SU-DHL-6 (cell line): ENCODE results near the gene TLK1.

ENCODE experiments used
- H2AFZ ChIP-seq: fragments of 200-600 bp; sonication (generic); 2 replicates; pipeline ENCODE4 v1.6.1; 2014; ENCODE audit warnings: low read depth, mild to moderate bottlenecking, moderate library complexity, mixed read lengths, antibody characterized with exemption, low read length; ENCODE audit not compliant: severe bottlenecking
- H3F3A ChIP-seq: fragments of 200-600 bp; shearing (Covaris generic); 2 replicates; pipeline ENCODE4 v1.6.0; 2016; ENCODE audit warnings: antibody characterized with exemption, mild to moderate bottlenecking; ENCODE audit not compliant: insufficient read depth
- H3K27ac ChIP-seq: fragments of 200-600 bp; sonication (generic); 2 replicates; pipeline ENCODE4 v1.5.1; 2016; ENCODE audit warnings: low read depth, mild to moderate bottlenecking, low read length, moderate library complexity, mixed read lengths
- H3K27me3 ChIP-seq: fragments of 200-600 bp; sonication (generic), shearing (Covaris generic); 2 replicates; pipeline ENCODE4 v1.6.0; 2014; ENCODE audit warnings: mild to moderate bottlenecking, low read length
- H3K36me3 ChIP-seq: fragments of 200-600 bp; sonication (generic); 2 replicates; pipeline ENCODE4 v1.6.1; 2014; ENCODE audit warnings: mild to moderate bottlenecking, low read length, mixed read lengths
- H3K4me2 ChIP-seq: fragments of 300-600, 200-600 bp; shearing (Covaris generic), sonication (generic); 2 replicates; pipeline ENCODE4 v1.6.0; 2014; ENCODE audit warnings: low read length, low read depth, mild to moderate bottlenecking; ENCODE audit not compliant: poor library complexity, severe bottlenecking
- H3K4me3 ChIP-seq: fragments of 200-600 bp; sonication (generic); 2 replicates; pipeline ENCODE4 v1.5.1; 2014; ENCODE audit warnings: antibody characterized with exemption, low read length, mild to moderate bottlenecking, mixed read lengths; ENCODE audit not compliant: insufficient read depth, poor library complexity, severe bottlenecking
- H3K79me2 ChIP-seq: fragments of 200-600 bp; sonication (generic); 2 replicates; pipeline ENCODE4 v1.6.1; 2014; ENCODE audit warnings: mild to moderate bottlenecking, low read length, moderate library complexity; ENCODE audit not compliant: insufficient read depth
- H3K9ac ChIP-seq: fragments of 200-600 bp; sonication (generic); 2 replicates; pipeline ENCODE4 v1.7.0; 2014; ENCODE audit warnings: mild to moderate bottlenecking, low read length
- H3K9me2 ChIP-seq: fragments of 200-600 bp; sonication (generic); replicated peaks from 2 replicates; pipeline ENCODE4 v1.6.1; 2014; ENCODE audit warnings: low read length; ENCODE audit not compliant: insufficient read depth
- H3K9me3 ChIP-seq: fragments of 200-600 bp; sonication (generic); 2 replicates; pipeline ENCODE4 v1.6.1; 2014; ENCODE audit warnings: low read length, mixed read lengths; ENCODE audit not compliant: insufficient read depth
- H4K20me1 ChIP-seq: fragments of 200-600 bp; sonication (generic); 2 replicates; pipeline ENCODE4 v1.6.1; 2014; ENCODE audit warnings: low read depth, mild to moderate bottlenecking, antibody characterized with exemption, low read length, moderate library complexity, mixed read lengths
- EZH2phosphoT487 ChIP-seq: fragments of 200-600 bp; sonication (generic), shearing (Covaris generic); conservative IDR thresholded peaks from 2 replicates; pipeline ENCODE4 v1.6.1; 2018; ENCODE audit warnings: mild to moderate bottlenecking, antibody characterized with exemption, low read length, moderate library complexity, mixed read lengths
- TF ChIP-seq, protein P1 (sequence below): fragments of 200-600 bp; sonication (generic); IDR thresholded peaks from one replicate; pipeline ENCODE4 v1.5.1; 2017; ENCODE audit warnings: antibody characterized with exemption, mild to moderate bottlenecking, low read length, moderate library complexity; ENCODE audit not compliant: insufficient read depth, poor library complexity, severe bottlenecking

TLK1 gene

DNA sequence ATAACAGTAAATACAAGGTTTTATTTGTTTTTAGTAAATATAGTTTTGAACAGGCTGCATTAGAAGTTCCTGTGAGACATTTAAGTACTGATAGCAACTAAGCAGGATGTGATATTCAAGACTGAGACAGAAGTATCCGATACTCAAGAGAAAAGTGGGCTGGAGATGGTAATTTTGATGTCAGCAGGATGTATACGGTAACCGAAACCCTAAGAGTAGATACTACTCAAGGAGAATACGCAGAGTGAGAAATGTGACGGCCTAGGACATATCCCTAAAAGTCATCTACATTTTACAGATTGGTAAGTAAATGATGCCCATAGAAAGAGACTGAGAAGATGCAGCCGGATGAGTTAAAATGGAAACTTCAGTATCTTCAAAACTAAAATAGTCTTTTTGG is 116.3 kb downstream of the TLK1 start:
- H3K9me2 ChIP-seq = no peaks in the 10 kb centered on the region
- H3K27me3 ChIP-seq = no peaks in the 10 kb centered on the region
- no peak overlapping the region for H2AFZ ChIP-seq
- no peak overlapping the region for H3K9ac ChIP-seq
- H3K9me3 ChIP-seq = no peaks in the 10 kb centered on the region
- H3K27ac ChIP-seq = no peak overlapping the region
- H3K79me2 ChIP-seq = no peaks in the 10 kb centered on the region; the same call in 1 of the 2 replicates
- H3K4me3 ChIP-seq = no peak overlapping the region
- peaks cover 80% of the 10 kb centered on the region for H3K36me3 ChIP-seq
- peaks cover 6% of the 10 kb centered on the region; the same call in 1 of the 2 replicates for H4K20me1 ChIP-seq
- H3F3A ChIP-seq = peaks cover 9% of the 10 kb centered on the region; the same call in 1 of the 2 replicates
- no peak overlapping the region for H3K4me2 ChIP-seq
- no peak for TF ChIP-seq EZH2phosphoT487

DNA sequence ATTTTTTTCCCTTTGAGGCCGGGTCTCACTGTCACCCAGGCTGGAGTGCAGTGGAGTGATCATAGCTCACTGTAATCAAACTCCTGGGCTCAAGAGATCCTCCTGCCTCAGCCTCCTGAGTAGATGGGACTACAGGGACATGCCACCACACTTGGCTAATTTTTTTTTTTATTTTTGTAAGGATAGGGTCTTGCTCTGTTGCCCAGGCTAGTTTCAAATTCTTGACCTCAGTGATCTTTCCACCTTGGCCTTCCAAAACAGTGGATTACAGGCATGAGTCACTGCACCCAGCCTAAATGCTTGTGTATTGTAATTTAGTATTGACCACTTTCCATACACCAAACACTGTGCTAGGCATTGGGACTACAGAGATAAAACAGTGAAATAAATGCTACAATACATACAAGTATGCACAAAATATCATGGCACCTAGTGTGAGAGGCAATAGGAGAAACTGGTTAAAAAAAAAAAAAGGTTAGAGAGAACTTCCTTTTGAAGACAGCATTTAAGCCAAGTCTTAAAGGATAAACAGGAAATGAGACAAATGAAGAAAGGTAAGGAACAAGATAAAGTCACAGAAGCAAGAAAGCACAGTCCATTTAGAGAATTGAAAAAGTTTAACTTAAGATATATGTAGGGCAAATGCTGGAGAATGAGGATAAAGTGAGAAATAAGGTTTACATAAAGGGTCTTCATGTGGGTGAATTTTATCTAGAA is 118.3 kb downstream of the TLK1 start:
- Histone ChIP-seq H3K4me2 (no peak overlapping the region), H2AFZ (no peak overlapping the region), H3K36me3 (peaks cover 84% of the 10 kb centered on the region), H3K9ac (no peak overlapping the region), H3K79me2 (no peaks in the 10 kb centered on the region; the same call in 1 of the 2 replicates), H3K4me3 (no peak overlapping the region), H3K9me3 (no peaks in the 10 kb centered on the region), H4K20me1 (peaks cover 6% of the 10 kb centered on the region; the same call in 1 of the 2 replicates), H3F3A (peaks cover 22% of the 10 kb centered on the region; the same call in 1 of the 2 replicates), H3K27me3 (no peaks in the 10 kb centered on the region), H3K27ac (no peak overlapping the region), H3K9me2 (no peaks in the 10 kb centered on the region)
- TF ChIP-seq, protein P1, sequence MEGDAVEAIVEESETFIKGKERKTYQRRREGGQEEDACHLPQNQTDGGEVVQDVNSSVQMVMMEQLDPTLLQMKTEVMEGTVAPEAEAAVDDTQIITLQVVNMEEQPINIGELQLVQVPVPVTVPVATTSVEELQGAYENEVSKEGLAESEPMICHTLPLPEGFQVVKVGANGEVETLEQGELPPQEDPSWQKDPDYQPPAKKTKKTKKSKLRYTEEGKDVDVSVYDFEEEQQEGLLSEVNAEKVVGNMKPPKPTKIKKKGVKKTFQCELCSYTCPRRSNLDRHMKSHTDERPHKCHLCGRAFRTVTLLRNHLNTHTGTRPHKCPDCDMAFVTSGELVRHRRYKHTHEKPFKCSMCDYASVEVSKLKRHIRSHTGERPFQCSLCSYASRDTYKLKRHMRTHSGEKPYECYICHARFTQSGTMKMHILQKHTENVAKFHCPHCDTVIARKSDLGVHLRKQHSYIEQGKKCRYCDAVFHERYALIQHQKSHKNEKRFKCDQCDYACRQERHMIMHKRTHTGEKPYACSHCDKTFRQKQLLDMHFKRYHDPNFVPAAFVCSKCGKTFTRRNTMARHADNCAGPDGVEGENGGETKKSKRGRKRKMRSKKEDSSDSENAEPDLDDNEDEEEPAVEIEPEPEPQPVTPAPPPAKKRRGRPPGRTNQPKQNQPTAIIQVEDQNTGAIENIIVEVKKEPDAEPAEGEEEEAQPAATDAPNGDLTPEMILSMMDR = no peak
- no peak for TF ChIP-seq EZH2phosphoT487

DNA sequence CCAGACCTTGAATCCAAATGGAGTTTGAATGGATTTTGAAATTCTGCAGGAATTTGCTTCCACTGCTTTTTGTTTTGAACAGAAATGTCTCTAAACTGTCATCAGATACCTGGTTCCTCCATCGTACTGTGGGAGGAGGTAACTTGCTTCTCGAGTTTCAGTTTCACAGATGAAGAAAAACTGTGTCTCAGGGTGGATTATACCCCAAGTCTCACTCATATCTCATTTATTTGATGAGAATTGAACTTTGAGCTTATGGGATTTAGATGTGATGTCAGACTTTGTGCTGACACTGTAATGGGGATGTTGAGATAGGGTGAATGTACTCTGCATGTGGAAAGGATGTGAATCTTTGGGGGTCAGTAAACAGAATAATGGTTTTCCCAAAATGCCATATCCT is 124.2 kb downstream of the TLK1 start:
- Histone ChIP-seq H3K79me2 (peaks cover 11% of the 10 kb centered on the region), H3K36me3 (peaks cover 76% of the 10 kb centered on the region), H3F3A (peaks cover 26% of the 10 kb centered on the region; the same call in 1 of the 2 replicates), H3K4me2 (no peak overlapping the region), H3K9ac (no peak overlapping the region), H3K9me2 (no peaks in the 10 kb centered on the region), H4K20me1 (no peaks in the 10 kb centered on the region), H3K9me3 (no peaks in the 10 kb centered on the region), H3K27ac (no peak overlapping the region), H2AFZ (no peak overlapping the region), H3K4me3 (no peak overlapping the region), H3K27me3 (no peaks in the 10 kb centered on the region)
- TF ChIP-seq, protein P1 = no peak
- TF ChIP-seq EZH2phosphoT487 = no peak

DNA sequence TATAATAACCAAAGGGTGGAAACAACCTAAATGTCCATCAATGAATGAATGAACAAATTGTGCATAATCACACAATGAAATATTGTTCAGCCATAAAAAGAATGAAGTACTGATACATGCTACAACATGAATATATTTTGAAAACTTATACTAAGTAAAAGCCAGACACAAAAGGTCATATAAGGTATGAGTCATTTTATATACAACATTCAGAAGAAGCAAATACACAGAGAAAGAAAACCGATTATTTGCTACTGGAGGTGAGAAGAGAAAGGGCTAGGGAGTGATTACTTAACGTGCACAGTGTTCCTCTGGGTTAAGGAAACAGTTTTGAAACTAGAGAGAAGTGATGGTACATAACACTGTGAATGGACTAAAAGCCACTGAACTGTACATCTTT is 126.4 kb downstream of the TLK1 start:
- TF ChIP-seq, protein P1 = no peak
- TF ChIP-seq EZH2phosphoT487 = no peak
- Histone ChIP-seq H4K20me1 (no peaks in the 10 kb centered on the region), H3K36me3 (peaks cover 71% of the 10 kb centered on the region)

More for the DNA sequence above, 126.4 kb downstream of the TLK1 start:
- Histone ChIP-seq H3K4me3 (no peak overlapping the region), H3K9ac (no peak overlapping the region), H3K27me3 (no peaks in the 10 kb centered on the region), H3K79me2 (peaks cover 11% of the 10 kb centered on the region), H3F3A (peaks cover 32% of the 10 kb centered on the region; the same call in 1 of the 2 replicates), H3K27ac (no peak overlapping the region), H3K4me2 (no peak overlapping the region), H3K9me3 (no peaks in the 10 kb centered on the region), H2AFZ (no peak overlapping the region), H3K9me2 (no peaks in the 10 kb centered on the region)
